Stimulated activated CD8-positive, alpha-beta memory T cell treated with anti-CD3 and anti-CD28 coated beads, Interleukin-15, amount 100 ng/mL, for 1 hour (primary cell): ENCODE data around the gene IQCE.
"Not testable (repeated sequence)": the region's sequence is repeated elsewhere in the genome, so short reads cannot be mapped to it uniquely, and the experiment has no call there.

Experiments used
- DNase-seq: peaks from one replicate; pipeline ENCODE4 v3.0.0-alpha.2; 2020; ENCODE audit warnings: low read depth

IQCE gene

DNA sequence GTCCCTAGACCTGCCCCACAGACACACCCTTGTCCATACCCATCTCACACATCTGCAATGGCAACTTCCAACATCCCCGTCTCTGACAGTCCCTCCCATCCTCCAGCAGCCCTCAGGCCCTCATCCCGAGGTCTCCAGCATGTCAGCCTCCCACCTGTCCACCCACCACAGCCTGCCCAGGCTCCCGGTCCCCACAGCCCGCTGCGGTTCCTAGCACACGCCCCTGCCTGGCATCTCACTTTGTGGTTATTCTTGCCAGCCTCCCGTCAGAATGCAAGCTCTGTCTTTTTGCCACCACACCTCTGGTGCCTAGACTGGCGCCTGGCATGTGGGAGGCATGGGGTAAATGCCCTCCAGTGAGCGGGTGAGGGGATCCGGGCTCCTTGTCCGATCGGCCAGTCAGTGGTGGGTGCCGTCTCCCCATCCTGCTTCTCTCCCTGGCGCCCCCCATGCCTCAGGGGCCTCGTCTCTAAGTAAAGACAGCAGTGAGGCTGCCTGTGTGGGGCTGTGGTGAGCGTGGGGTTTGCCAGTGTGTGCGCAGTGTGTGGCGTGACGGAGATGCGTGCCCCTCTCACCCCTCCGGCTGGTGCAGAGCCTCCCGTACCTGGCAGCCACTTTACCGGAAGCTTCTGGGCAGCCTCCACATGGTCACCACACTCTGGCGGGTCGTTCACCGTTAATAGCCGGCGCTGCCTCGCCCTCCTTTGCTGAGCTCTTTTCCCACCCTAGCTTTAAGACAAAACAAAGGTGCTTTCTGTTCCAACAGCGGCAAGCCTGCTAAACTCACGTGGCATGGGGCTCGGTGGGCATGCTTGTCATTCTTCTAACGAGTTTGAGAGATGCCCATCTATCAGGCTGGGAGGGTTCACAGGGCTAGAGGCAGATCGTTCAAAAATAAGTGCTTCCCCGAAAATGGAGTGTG lies 44.5 kb downstream of the IQCE start:
- no peak for DNase-seq

DNA sequence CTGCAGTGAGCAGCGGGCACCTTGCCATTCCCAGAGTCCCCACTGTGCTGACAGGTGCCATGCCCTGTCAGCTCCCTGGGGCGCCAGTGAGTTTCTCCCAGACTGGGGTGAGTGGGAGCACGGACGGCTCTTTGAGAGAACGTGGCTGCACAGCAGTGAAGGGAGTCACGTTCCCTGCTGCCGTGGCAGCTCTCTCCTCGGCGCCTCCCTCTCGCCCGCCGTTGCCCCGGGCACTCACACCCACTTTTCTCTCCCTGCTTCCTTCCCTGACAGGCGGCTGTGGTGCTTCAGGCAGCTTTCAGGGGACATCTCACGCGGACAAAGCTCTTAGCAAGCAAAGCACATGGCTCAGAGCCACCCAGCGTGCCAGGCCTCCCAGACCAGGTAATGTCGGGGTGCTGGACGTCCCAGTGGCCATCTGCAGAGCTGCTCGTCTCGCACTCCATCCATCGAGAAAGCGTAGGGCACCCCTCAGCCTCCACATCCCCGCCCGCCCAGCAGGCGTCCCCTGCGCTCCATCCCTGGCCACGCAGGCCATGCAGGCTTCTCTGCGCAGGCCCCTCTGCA lies 45.9 kb downstream of the IQCE start:
- DNase-seq: no peak

DNA sequence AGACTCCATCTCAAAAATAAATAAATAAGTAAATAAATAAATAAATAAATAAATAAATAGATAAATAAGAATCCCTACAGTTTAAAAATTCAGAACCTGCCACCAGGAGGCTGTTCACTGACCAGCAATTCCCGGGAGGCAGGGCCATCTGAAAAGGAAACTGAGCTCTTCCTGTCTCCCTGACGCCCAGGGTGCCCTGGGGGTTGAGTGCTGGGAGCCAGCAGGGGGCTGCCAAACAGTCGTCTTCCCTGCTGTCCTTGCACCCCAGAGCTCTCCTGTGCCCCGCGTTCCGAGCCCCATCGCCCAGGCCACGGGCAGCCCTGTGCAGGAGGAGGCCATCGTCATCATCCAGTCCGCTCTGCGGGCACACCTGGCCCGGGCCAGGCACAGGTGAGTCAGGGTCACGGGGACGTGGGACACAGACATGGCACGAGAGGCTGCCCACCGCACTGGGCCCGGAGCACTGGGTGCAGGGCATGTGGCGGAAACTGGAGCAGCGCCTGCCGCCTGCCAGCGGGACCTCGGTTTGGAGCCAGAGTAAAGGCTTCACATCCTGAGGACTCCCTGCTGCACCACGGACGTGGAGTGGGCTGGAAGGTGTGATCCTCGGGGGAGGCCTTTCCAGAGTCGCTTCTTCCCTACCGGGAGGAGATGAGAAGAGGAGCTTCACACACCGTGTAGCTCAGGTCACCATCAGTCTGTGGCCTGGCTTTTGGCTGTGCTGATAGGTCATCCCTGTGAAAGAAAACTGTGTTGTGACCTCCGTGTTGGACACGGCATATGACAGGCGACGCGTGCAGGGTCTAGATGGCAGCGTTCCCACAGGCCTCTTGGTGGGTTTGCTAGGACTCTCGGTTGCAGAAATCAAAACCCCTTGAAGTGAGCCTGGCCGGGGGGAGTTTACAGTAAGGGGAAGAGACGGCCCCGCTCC lies 47.1 kb downstream of the IQCE start:
- DNase-seq: no peak

DNA sequence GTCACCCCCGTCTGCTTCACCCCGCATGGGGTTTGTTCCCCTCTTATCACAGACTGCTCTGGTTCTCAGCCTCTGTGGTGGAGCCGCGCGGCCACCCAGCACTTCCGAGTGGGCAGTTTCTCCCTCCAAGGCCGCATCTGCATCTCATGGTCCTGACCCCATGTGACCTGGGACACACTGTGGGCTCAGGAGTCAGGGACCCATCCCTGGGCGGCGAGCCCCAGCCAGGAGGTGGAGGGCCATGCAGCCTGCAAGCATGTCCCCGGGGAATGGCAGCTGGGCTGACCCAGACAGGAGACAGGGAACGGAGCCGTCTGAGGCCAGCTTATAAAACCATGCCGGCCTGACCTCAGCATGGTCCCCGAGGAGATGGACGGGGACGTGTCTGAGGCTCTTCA lies 47.8 kb downstream of the IQCE start:
- DNase-seq: no peak

DNA sequence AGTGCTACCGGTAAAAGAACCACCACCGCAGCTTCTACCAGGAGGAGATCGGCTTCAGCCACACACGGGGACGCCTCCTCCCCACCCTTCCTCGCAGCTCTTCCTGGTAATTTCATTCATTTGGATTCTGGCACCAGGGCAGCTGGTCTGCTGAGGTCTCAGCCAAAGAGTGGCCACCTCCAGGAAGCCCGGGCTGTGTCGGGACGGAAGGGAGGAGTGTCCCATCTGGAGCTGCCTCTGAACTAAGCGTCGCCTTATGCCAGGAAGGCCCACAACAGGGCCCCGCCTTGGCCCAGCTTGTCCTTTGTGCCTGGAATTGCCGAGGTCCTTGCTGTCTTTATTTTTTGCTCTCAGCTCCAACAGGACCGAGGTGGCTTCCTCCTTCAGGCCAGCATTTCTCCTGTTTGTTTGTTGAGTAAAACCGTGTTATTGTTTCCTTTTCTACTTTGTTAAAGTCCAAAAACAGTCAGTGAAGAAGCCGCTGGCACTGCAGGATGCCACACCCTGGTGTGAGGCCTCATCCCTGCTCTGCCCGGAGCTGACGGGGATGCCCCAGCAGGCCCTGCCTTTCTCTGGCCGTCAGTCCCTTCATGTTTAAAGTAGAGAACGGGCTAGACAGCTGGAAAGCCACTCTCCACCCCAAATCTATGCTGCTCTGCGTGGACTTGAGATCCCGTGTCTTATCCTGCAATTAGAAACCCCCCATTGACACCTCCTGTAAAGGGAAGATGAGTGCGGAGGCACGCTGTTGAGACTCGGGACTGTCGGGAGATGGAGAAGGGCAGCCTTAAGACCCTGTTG lies 48.5 kb downstream of the IQCE start:
- no peak for DNase-seq

DNA sequence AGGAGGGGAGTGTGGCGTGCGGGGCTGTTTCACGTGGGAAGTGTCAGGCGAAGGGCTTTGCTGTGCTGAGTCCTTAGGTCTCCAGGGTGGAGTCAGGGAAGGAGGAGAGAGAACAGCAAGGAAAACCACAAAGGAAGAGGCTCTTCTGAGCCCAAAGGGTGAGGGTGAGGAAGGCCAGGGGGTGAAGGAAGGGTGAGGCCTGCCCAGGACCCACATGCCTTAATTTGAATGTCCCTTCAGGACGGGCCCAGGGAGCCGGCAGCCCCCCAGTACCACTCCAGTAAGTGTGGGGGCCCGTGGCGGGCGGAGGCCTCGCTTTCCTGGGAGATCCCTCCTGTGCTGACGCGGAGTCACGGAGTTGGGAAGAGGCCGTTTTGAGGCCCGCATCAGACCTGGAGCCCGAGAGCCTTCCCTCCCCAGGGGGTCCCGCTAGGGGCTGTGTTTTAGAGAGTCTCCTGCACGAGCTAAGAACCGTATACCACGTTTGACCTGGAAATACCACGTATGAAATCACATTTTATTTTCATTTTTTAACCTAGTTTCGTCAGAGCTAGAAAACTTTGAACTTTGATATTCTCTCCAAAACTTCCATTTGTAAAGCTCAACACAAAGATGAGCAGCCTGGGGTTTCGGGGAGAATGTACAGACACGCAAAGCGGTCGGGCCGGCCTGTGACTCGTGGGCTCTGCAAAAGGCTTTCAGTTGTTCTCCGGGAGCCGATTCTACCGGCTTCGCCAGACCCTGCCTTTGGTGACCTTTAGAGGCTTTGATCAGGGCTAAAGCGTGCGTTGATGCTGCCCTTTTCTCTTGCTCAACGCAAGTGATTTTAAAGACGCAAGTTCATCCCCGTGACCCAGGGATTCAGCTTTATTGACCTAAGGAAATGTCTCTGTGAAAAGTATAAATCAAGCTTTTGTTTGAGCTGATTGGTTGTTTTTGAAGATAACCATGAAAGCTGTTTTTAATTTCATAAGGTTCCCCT lies 49.4 kb downstream of the IQCE start:
- DNase-seq: no peak

DNA sequence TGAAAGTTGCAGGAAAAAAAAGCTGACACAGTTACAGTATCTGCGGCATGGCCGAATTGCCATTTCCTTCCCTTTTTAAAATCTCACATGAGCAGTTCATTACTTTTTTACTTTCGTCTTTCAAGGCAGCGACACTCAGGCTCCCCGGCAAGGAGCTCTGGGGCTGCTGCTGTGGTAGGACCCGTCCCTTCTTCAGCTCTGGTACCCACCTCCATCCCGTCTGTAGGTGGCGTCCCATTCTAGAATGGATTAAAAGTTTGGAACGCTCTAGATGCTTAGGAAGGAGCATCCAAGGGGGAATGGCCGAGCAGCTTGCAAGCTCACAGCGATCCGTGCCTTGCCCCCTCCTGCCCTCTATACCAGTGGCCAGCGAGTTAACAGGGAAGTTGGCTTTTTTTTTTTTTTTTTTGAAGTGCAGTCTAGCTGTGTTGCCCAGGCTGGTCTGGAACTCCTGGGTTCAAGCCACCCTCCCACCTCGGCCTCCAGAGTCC lies 50.2 kb downstream of the IQCE start:
- DNase-seq: no peak

DNA sequence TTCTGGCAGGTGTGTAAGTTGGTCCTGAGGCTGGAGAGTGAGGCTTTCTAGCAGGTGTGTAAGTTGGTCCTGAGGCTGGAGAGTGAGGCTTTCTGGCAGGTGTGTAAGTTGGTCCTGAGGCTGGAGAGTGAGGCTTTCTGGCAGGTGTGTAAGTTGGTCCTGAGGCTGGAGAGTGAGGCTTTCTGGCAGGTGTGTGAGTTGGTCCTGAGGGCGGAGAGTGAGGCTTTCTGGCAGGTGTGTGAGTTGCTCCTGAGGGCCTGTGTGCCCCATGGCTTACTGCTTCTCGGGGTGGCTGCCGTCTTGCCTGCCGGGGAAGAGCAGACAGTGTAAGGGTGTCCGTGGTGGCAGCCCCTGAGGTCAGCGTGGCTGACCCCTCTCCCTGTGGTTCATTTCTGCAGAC lies 50.9 kb downstream of the IQCE start:
- not testable (repeated sequence) for DNase-seq

DNA sequence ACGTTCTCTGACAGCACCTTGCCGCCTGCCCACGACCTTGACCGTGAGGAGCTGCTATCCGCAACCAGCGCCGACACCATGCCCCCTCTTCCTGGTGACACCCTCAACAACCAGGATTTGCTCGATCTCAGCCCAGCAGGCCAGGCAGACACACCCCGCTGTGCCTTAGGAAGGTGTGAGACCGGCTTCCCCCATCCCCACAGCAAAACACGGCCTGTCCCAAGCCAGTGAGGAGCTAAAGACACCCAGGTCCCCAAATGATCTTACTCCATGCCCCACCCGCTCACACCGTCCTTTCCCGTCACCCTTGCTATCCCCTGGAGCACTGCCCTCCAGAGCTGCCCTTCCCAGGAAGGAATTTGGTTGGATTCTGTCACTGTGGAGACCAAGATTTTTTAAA lies 51.7 kb downstream of the IQCE start:
- no peak for DNase-seq

DNA sequence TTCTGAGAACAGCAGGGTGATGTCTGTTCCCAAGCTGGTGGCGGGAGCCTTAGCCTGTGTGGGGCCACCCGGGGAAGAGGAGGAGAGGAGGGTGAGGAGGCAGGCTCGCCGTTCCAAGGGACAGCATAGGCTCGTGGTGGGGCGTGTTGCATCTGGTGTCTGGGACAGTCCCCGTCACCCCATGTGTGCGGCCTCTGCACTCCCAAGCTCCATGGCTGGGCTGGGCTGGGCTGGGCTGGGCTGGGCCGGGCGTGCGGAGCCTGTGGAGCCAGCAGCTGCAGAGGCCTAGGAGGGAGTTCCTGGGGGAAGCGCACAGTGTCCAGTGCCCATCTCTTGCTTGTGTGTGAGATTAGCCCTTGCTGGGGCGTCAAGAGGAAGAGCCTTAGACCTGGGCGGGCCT lies 52.1 kb downstream of the IQCE start:
- DNase-seq: no peak

DNA sequence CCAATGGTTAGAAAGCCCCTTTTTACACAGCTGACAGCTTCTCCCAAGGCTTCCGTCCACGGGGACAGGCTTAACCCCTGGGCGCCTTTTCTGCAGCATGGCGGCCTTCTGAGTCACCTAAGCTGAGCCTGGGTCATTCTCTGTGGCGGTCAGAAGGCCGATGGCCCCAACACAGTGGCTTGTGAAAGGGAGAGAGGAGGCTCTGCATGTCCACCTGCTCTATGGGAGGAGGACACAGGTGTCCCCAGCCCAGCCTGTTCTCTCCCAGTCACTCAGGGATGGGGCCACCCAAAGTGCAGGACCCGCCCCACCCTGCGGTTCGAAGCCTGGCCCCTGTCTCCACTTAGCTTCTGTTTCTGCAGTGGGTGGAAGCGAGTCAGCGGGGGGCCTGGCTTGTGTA lies 52.6 kb downstream of the IQCE start:
- DNase-seq: no peak

DNA sequence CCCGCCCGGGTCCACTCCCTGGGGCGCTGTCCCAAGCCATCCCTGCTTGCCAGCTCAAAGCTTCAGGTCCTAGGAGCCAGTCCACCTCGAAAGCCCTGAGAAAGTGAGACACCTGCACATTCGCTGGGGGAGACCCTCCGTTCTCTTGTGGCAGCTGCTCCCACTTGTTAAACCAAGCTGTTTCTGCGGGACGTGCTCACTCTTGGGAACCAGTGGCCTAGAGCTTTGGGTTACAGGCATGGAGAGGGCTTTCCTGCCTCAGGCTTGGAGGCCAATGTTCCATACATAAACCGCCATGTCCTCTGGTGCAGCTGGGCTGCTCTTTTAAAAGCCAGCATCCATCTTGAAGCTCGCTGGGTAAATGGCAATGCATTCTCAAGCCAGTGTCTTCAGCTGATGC lies 53.1 kb downstream of the IQCE start:
- no peak for DNase-seq

DNA sequence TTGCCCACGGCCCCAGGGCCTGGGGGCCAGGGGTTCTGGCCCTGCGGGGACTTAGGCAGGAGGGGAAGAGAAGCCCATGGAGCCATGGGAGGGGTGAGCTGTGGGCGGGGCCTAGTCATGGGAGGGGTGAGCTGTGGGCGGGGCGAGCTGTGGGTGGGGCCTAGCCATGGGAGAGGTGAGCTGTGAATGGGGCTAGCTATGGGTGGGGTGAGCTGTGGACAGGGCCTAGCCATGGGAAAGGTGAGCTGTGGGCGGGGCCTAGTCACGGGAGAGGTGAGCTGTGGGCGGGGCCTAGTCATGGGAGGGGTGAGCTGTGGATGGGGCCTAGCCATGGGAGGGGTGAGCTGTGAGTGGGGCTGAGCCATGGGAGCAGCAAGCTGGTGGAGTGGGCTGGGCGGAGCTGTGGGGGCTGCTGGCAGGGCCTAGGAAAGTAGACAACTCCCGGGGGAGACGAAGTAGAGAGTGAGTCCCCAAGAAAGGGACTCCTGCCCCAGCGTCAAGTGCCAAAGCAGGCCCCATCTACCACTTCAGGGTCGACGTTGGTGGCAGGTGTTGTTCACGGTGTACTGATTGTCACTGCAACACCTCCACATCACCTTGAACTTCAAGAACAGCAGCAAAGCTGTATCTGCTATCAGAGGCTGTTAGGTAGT lies 53.8 kb downstream of the IQCE start:
- no peak for DNase-seq

DNA sequence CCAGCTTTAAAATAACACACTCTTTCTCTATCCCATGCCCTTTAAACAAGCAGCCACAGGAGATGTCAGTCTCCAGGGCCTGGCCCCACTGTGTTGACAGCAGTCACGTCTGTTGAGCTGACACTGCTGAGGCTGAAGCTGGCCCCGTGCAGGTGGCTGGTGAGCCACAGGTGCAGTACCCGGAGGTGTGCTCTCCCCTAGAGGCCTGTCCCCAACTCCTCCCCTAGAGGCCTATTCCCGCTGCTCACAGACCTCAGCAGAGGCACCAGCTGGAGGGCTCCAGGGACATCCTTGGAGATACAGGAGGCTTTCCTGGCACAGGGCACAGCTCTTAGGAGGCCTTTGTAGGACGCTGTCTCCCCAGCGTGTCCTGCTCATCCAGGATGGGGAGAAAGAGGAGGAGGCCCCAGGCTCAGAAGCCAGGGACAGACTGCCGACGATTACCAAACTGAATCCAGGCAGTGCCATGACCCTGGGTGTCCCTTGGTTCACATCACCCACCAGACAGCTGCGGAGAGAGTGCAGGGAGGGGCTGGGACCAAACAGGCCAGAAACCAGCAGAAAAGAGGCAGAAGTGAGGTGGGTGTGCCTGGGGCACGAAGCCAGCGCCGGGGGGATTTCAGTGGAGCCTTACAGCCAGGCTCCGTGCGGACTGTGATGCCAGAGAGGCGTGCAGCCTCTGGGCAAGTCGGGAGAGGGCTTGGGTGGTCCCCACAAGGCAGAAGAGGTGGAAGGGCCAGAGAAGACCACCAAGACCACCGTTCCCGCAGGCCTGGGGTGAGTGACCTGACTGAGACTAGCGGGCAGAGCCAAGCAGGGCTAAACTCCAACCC lies 54.5 kb downstream of the IQCE start:
- DNase-seq: no peak

DNA sequence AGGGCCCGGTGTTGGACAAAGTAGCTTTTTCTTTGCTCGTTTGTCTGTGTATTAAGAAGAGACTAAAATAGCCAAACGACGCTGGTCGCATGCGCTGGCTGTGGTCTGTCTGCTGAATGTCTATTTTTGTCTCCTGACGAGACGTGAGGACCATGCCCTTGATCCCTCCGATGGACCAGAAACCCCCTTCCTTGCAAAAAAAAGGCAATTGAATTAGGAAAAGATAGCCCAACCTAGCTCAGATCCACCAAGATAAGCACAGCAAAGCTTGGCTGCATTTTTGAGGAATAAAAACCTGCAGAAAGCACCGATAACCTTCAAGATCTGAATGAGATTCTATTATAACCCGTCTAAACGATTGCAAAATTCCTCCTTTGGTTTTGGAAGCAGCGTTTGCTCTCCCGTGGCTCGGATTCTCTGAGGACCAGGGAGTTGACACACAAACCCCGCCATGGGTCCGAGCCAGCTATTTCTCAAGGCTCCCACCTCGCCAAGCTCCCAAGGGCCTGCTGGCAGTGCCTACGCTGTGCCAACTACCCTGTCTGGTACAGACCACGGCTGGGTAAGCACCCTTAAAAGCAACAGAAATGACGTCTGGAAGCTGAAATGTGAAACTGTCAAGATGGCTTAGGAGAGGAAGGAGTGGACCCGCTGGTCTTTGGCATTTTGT lies 55.3 kb downstream of the IQCE start:
- no peak for DNase-seq

DNA sequence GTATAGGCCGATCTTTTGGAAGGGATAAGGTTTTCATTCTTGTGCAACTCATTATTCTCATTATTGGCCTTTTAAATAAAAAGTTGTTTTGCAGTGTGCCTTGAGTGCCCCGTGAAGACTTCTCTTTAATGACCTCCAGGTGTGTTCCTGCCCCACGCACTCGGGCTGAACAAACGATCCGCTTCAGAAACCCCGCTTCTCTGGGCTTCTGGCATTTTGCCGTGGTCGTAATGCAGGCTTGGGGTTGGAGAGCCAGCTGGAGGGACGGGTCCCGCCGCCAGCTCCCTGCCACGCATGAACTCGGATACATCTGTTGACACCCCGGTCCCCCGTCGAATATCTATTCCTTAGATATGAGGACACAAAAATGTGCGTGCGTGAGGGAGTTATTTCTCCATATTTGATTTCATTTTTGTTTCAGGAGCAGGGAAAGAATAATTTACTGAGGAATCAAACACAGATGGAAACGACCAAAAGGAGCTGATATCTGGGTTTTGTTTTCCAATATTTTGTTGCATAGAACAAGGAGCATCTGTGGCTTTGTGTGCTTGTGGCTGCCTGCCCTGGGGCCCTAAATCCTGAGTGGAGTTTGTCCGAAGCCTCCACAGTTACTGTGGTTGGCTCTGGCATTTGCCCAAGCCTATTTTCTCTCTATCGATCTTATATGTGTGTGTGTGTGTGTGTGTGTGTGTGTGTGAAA lies 56.0 kb downstream of the IQCE start:
- DNase-seq: no peak

DNA sequence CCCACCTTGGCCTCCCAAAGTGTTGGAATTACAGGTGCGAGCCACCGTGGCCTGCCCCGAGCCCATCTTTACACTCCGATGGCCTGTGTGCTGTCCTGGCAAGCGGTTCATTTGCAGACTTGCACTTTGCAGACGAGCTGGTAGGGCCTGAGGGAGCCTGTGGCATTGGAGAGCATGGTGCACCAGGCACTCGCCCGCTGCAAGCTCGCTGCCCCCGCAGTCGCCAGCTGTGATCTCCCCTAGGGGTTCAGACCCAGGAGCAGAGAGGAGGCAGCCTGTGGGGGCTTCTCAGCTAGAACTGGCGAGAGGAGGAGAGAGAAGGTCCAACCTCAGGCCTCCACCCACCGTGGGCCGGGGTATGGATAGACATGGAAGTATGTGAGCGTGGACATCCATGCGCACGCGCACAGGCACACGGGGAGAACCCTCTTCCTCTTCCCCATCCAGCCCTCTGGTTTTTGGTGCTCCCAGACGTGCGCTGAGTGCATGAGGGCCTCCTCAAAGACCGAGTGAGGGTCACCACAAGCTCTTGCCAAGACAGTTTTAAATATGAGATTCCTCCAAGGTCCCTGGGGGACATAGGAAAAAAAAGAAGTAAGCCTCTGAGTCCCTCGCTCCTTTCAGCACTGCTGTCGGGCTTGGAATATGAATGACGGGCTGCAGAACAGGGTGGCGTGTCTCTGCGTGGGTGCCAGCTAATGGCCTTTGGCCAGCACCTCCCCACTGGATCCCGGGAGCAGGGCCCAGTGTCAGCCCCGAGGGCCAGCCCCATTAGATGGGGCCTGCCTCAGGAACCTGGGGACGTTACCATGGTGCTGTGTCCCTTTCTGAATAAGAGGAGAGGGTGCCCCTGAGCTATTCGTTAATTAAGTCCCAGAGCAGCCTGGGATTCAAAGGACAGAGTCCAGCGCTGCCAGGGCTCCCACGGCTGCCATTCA lies 57.9 kb downstream of the IQCE start:
- DNase-seq: no peak
